GM18498 (cell line): ENCODE measurements around the gene DACH1.

Source experiments
- ATAC-seq: cut with Tn5 transposase; IDR thresholded peaks from one replicate; pipeline ENCODE4 v1.9.1; 2021; ENCODE audit warnings: mild to moderate bottlenecking, moderate library complexity; ENCODE audit not compliant: unreplicated experiment

The DACH1 gene

DNA sequence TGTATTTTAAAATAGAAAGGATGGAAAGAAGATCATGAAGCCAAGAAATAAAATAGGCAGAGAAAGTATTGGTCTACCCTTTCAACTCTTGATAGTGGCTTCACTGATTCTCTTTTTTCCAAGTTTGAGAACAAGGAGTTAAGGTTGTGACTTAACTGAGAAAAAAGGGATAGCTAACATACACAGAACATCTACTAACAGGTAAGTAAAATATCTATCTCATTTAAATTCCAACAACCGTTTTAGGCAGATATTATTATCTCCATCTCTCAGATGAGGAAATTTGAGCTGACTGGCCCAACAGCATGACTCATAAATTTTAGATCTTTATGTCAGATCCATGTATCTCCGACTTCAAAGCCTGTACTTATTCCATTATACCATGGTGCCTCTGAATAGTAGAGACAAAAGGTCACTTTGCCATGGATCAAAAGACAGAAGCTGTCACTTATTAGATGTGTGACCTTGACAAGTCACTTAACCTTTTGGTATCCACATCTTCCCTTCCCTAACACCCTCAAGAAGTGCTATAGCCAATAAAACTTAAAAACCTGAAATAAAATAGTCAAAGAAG lies 152.1 kb downstream of the DACH1 start:
- no peak for ATAC-seq

DNA sequence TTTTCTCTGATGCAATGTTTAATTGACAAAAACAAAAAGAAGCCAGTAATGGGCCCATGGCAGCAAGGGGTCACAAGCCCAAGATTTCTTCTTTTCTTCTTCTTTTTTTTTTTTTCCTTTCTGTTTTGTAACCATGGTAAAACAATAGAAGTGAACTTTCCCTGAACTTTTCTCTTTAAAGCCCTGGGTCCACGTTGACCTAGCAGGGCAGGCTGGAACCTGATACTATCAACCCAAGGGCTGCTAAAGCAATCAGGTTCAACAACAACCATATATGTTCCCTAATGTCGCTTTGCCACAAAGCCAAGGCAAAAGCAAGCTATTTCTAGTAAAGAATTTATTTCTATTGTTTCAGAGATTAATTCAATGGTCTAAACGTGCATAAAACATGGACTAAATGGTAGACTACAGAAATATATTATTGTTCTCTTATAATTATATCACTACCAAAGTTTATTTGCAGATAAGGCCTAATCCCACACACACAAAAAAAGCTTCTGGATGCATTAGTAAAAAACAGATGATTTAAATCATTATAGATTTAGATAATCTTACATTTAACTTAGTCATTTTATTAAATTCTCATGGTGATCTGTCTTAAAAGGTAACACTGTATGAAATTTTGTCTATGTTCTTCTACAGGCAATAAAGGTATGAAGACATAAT lies 153.9 kb downstream of the DACH1 start:
- ATAC-seq, result no peak

DNA sequence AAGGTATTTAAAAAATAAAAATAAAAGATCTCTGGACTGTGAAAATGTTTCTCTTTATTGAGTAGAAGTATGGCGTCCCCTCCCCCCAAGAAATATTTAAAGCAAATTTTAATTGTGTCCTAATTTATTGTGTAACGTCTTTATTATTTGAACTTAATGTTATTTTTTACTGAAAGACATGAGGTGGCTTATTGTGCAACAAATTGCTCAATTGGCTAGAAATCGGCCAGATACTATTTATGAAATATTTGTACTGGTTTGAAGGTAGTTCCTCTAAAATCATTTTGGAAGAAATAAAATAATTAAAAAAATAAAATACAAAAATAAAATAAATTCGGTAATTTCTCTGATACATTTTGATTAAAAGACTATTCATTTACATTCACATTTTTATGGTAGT lies 162.3 kb downstream of the DACH1 start:
- ATAC-seq, result no peak

DNA sequence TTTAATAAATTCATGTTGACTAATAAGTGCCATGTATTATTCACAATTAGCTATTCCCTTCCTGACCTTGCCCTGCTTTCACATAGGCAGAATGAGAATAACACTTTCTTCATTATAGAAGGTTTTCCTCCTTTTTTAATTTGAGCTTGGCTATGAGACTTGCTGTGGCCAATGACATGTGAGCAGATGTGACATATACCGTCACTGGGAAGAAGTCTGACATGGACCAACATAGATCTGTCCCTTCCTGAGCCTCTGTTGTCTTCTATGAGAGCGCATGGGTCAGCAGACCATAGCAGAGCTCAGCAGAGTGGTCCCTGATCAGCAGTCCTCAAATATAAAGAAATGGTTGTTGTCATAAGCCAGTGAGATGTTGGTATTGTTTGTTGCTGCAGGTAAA lies 163.9 kb downstream of the DACH1 start:
- ATAC-seq, result no peak

DNA sequence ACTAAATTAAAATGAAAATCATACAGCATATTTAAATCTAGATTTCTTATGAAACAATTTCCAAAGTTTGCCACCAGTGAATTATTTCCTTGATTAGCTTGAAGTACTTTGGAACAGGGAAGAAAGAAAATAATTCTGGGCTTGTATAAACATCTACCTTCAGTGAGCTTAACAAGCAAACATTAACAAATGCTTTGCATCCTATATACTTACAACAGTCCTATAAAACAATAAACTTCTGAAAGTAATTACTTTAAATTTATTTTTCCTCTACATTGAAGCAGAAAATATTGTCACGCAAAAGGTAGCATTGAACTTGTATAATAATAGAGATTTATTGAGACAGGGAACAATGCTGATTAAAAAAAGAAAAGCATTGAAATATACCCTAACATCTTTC lies 164.8 kb downstream of the DACH1 start:
- ATAC-seq, result no peak

DNA sequence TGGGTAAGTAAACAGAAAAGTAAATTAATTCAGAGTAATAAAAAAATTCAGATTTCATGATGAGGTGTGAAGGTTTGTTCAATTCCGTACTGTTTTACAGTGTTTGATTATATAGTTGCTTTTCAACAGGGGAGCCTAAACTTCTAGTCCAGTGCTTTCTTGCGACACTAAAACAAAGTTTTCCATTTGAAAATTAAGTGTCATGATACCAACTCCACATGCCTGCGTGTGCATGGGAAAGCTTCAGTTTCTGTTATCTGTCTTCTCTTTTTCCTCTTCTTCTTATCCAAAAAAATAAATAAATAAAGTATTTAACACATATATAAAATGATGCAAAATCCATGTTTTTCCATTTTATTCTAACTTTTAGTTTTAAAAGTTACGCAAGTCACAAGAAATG lies 165.3 kb downstream of the DACH1 start:
- no peak for ATAC-seq

DNA sequence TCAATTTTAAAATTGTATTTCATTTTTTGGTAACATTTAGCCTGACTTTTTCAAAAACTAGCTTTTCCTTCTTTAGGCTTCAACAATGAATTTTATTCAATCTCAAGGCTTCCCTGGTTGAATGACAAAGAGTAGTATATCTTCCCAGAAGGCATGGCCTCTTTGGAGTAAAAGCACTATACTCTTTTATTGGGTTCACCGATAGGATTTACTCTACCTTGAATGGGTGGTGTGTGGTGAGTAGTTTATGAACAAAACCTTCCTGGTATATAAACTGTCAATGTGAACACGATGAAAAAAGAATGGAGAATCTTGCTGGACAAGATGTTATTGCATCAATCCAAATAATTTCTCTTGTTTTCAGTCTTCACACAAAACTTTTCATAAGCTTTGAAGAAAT lies 167.7 kb downstream of the DACH1 start:
- no peak for ATAC-seq

DNA sequence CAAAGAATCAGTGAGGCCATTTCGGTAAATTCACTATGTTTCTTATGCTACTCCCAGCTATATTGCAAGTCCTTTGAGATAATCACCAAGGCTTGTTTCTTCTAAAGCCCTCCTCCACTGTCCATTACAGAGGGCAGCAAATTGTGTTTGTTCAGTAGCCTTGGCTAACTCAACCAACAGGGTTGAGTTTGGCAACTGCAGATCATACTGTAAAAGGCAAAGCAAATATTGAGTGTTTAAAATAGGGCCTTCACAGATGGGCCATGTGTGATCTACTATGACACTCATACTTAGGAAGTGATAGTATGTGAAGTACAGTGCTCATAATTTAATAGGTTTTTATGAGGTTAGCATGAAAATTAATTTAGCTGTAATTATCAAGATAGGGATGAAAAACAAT lies 171.3 kb downstream of the DACH1 start:
- ATAC-seq, result no peak

DNA sequence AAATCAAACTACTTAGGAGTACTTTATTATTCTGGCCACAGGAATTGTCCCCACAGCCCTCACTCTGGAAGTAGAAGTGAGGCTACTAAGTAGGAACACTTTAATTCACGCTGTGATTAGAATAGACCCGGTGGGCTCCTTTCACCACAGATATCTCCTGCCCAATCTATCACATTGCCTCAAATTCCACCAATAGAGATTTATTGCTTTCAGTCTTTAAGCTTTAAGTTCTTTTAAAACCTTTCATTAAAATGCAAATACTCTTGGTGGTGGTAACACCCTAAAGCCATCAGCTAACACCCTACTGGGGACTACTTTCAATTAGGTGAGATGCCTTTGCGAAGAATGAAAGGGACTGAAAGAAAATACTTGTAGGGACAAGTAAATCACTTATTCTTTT lies 181.9 kb downstream of the DACH1 start:
- ATAC-seq, result no peak

DNA sequence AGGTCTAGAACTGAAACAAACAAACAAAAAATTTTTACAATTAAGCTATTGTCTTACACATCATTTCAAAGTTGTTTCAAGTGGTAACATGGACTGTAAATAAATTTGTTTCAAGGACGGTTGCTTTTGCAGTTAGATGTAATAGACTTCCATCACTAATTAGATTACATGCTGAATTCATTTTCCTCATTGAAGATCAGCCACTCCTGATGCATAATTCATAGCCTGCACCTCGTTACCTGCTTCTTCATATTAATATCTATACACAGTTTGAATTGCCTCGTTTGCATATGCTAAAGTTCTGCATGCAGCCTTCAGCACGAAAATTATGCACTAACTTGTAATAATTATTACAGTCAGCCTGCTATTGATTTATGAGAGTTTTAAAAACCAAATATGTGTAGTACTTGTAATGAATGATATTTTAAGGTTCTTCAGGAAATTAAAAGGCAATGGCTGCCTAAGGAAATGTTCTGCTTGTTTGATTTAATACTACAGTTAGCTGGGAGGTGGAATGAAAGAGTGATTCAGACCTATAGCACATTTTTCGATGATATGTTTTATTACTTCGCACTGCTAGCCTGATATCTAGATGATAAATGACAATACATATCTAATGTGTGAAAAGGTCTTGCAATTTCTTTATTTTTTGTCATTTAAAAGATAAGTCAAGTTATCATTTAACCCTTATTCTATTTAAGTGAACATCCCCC lies 184.9 kb downstream of the DACH1 start:
- no peak for ATAC-seq

DNA sequence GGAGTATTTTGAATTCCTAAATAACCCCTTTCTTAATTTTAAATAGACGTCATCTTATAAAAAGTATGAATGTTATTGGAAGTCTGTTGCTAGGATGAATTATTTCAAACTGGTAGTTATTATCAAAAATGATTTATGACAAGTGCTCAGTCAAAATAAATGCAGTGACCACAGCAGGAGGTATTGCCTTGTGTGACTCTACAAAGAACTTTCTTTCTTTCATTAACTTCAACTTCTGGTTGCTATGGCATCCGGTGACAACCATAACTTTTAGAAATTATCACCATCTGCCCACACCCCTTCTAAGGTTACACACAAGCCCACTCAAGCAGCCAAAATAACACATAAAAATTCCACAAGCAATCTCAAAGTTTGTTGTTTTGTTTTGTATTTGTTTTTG lies 189.9 kb downstream of the DACH1 start:
- no peak for ATAC-seq

DNA sequence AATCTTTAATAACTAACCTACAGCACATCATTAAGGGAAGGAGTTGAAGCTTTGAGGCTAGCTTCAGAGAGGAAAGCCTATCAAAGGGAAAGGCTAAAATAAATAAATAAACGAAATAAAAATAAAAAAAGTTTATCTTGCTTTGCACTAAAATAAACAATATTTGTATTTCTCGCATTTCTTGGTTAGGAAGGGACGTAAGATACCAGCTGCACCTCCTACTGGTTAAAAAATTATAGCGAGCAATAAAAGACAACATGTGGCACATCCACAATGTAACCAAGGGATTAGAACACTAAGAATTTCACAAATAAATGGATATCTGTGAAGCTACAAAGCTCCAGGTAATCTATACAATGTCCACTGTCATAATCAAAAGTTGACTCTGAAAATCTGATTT lies 194.5 kb downstream of the DACH1 start:
- no peak for ATAC-seq

DNA sequence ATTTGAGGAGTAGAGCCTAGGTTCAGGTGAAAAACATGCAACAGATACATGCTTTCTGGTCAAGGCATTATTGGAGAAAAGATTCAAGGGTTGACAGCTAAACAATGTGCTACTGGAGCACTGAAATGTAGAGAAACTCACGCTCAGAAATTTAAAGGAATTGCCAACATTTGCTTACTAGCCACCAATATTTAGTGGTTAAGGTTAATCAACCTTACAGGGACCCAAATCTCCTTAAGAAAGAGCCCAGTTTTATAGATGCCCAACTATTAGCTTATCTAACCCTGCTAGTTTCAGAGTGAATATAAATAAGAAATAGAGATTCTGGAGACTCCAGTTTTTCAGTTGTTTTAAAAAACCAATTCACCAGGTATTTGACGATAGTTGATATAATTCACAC lies 203.6 kb downstream of the DACH1 start:
- no peak for ATAC-seq

DNA sequence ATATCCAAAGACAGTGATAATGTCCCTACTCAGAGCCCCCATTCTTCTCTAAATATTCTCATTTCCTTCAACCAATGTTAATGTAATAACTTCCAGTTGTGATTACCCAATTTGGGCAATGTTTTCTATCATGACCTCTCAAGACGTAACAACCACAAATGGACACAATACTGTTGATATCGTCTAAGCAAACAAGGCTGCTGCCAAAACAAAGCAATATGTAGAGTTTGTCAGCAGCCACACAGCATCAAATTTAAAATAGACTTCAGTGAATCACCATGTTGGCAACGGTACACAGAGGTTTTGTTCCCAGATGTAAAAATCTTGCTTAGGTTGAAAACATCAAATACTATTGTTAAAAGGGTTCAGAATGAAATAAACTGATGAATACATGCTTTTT lies 205.1 kb downstream of the DACH1 start:
- no peak for ATAC-seq

DNA sequence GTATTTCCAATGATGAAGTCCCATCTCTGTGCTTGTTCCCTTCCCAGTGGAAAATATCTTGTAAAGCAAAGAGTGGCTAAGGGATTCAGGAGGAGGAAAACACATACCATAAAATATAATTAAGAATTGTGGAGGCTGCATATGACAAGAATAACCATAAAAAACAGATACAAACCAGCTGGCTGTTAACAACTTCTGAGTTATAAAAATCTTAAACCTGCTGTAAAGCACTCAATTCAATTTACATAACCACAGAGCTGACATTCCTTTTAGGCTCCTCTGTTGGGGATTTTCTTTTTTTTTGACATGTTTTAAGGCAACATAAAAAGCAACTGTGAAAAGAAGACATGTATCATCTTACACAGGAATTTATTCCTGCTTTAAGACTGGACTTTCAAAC lies 207.6 kb downstream of the DACH1 start:
- no peak for ATAC-seq

DNA sequence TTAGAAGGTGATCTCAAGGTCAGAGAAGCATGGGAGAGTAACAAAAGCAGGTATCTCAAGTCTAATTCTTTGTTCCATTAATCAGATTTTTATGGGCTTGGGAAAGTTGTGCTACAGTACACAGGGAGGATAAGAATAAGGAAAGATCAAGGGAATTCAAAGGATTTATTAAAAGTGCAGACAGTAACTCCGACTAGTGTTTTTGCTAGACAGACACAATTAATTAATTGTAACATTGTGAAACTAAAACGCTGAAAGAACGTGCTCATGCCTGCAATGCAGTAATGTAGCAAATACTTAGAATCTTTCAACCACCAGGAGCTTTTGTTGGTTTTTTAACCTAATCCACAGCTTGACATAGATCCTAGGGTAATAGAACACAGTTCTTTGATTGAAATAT lies 221.5 kb downstream of the DACH1 start:
- ATAC-seq, result no peak

DNA sequence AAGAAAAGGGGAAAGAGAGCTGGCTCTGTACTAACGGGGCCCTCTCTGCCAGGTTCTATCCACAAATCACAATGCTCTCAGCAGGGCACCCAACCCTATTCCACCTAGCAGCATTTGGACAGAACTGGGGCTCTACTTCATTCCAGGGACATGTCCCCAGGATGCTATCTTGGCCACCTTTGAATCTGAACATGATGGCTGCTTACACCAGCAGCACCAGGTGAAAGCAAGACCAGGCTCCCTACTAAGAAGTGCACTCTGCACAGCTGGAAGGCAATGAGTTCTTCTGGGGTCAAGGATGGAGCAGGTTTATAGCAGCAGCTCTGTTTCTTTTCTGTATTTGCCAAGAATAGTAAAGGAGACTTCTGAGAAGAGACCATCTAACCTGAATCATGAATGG lies 222.4 kb downstream of the DACH1 start:
- no peak for ATAC-seq

DNA sequence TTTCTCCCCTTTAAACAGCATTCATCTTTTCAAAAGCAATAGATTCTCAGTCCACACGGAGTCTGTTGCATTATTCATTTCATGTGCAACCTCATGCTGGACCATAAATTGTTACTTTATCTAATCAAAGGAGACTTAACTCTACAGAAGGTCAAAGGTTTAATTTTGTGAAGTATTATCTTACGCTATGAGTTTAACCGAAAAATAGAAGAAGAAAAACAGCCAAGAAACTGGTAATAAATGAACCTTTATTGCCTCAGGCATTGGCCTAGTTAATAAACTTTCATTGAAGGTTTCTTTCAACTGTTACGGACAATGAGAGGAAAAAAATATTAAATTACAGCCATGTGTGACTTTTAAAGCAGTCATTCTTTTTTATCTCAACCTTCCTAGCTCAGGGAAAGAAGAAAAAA lies 223.6 kb downstream of the DACH1 start:
- no peak for ATAC-seq

DNA sequence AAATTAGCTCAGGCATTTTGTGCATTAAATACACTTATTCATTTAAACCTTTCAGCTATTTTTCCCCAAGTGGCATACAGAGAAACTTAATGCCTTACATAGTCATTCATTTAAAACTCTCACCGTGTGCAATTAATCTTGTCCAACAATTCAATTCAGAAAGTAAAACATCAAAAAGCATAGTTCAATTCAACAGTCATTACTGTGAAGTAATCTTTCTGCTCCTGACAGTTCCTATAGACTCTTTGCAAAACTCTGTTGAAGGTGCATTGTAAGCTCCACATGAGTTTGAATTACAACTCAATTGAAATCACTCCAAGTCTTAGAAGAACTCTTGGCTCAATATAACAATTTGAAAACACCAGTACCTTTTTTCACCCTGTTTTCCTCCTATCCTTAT lies 228.3 kb downstream of the DACH1 start:
- ATAC-seq, result no peak

DNA sequence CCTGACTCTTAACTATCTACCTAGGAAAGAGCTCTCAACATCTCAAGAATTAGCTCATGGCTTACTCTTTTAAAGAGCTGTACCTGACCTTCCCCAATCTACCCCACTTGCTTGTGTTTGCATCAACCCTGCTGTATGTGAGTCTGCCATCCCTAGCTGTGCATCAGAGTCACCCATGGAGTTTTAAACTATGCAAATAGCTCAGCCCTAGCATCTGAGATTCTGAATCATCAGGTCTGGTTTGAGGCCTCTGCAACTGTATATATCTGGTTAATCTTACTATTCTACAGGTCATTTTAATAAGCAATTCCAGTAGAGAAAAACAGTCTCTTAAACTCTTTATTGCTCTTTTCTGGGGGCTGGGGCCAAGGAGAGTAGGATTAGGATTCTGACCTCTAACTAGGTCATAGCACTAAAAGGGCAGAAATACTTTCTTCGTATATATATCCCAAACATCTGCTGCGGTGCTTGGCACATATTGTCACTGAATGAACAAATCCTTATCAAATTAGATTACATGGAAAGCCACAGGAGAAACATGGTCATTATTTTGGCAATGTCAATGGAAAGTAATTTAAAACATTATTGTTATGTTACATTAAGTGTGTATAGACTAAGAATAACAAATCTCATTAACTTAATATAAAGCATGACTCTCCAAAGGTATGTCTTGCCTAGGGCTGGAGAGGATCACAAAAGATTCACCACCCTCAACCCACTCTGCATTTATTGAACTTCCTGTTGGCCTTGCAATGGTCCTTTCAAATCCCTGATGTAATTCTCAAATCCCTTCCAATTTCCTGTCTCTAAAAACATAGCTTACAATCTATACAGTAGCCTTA lies 232.2 kb downstream of the DACH1 start:
- no peak for ATAC-seq

DNA sequence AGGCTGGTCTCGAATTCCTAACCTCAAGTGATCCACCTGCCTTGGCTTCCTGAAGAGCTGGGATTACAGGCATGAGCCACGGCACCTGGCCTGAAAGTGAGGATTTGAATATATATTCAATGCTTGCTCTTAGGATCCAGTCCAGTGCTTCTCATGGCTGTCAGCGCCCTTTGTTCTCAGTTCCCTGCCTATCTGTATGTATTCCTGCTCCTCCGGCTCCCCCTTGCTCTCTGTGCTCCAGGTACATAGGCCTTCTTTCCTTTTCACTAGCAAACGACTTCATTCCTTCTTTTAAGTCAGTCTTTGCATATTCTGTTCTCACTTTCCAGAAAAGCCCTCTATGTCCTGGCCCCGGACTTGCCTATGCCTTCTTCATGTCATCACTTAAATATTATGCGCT lies 232.8 kb downstream of the DACH1 start:
- no peak for ATAC-seq

DNA sequence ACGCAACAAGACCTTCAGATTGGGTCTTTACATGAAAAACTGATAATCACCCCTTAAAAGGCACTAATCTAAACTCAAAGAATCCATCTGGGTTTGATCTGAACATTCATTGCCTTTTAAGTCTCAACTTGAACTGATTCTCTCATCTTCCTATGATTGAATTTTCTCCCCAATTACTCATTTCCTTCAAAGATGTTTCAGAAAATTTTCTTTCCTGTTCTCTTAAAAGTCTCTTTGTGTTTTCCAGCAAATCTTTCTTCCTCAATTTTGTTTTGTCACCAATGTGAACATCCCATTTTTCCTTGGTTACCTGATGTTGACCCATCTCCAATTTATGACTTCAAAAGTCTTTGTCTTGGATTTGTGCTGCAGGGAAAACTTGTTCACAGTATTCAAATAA lies 234.3 kb downstream of the DACH1 start:
- no peak for ATAC-seq
